Measurements from ENCODE around the gene SPTBN1.
"Not testable (repeated sequence)": the region's sequence is repeated elsewhere in the genome, so short reads cannot be mapped to it uniquely, and the experiment has no call there.

SPTBN1 gene

DNA sequence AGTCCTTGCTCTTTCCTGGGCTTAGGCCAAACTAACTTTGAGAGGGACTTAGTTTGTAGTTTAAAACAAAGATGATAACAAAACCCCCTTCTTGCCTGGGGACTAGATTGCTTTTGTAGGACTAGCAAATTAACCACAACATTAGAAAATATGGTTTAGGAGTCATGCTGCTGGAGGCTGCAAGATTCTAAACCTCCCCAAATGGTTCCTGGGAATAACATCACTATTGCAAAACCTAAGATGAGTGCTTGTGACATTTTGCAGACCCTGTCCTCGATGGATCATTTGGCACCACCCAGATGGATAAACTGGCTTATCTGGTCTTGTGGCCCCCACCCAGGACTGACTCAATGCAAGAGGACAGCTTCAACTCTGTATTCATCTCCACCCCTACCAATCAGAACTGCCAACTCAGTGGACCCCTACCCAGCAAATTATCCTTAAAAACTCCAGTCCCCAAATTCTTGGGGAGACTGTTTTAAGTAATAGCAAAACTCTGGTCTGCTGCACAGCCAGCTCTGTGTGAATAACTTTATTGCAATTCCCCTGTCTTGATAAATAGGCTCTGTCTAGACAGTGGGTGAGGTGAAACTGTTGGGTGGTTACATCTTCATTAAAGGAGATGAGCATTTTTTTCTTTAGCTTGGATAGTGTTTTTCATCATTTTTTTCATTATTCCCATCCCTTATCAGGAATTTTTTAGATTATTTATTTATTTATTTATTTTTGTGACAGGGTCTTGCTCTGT, 58.9 kb downstream of the SPTBN1 start:
- no peak for DNase-seq
- Mint-ChIP-seq H3K36me3 (ENCODE audit: low read depth) (no peaks in the 10 kb centered on the region), H3K4me1 (ENCODE audit: low read depth) (peaks cover 5% of the 10 kb centered on the region), H3K27me3 (peaks cover 3% of the 10 kb centered on the region), H3K27ac (no peak overlapping the region), H3K9me3 (no peaks in the 10 kb centered on the region), H3K4me3 (no peak overlapping the region)

DNA sequence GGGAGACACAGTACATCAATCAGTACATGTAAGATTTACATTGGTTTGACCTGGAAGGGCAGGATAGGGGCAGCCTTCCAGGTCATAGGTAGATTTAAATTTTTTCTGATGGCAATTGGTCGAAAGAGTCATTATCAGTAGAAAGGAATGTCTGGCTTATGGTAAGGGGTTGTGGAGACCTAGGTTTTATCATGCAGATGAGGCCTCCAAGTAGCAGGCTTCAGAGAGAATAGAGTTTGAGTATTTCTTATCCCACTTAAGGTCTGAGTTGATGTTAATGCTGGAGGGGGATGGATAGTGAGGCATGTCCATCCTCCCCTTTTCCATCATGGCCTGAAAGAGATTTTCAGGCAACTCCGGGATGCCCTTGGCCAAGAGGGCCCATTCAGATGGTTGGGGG, 60.7 kb downstream of the SPTBN1 start:
- Mint-ChIP-seq H3K4me3 (no peak overlapping the region), H3K9me3 (no peaks in the 10 kb centered on the region), H3K27ac (no peak overlapping the region), H3K4me1 (ENCODE audit: low read depth) (peaks cover 5% of the 10 kb centered on the region), H3K36me3 (ENCODE audit: low read depth) (no peaks in the 10 kb centered on the region), H3K27me3 (peaks cover 3% of the 10 kb centered on the region)
- no peak for DNase-seq

GRCh38 chr2:54518016-54518415, 61.9 kb downstream of the SPTBN1 start:
- not testable (repeated sequence) for H3K36me3 Mint-ChIP-seq (ENCODE audit: low read depth); H3K4me3 Mint-ChIP-seq; H3K27ac Mint-ChIP-seq; DNase-seq; H3K4me1 Mint-ChIP-seq (ENCODE audit: low read depth); H3K9me3 Mint-ChIP-seq; H3K27me3 Mint-ChIP-seq

GRCh38 chr2:54518430-54518829, 62.3 kb downstream of the SPTBN1 start:
- Mint-ChIP-seq H3K36me3 (ENCODE audit: low read depth) (no peaks in the 10 kb centered on the region), H3K27me3 (no peaks in the 10 kb centered on the region)

GRCh38 chr2:54519841-54520459, 63.8 kb downstream of the SPTBN1 start:
- Mint-ChIP-seq H3K36me3 (ENCODE audit: low read depth) (no peaks in the 10 kb centered on the region), H3K4me3 (no peak overlapping the region), H3K4me1 (ENCODE audit: low read depth) (peaks cover 16% of the 10 kb centered on the region), H3K27me3 (no peaks in the 10 kb centered on the region), H3K9me3 (no peaks in the 10 kb centered on the region), H3K27ac (no peak overlapping the region)
- no peak for DNase-seq

More at GRCh38 chr2:54518430-54518829, 62.3 kb downstream of the SPTBN1 start:
- Mint-ChIP-seq H3K4me3 (no peak overlapping the region), H3K4me1 (ENCODE audit: low read depth) (peaks cover 5% of the 10 kb centered on the region), H3K9me3 (no peaks in the 10 kb centered on the region), H3K27ac (no peak overlapping the region)
- DNase-seq = no peak

DNA sequence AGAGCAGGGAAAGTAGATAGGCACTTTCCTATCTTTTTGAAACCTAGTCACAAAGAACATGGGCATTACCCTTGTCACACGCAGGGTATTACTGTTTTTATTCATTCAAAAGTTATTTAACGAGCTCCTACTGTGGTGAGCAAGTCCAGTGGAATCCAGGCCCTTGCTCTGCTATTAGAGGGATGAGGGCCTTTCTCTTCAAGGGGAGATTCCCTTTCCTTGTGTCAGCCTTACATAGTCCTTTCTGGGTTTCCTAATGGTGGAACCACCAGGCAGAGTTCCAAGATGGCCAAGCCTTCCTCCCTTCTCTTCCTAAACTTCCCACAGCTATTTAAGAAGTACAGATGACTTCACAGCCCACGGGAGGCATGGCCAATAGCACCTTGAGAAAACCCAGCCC, 64.6 kb downstream of the SPTBN1 start:
- Mint-ChIP-seq H3K36me3 (ENCODE audit: low read depth) (no peaks in the 10 kb centered on the region), H3K4me1 (ENCODE audit: low read depth) (peaks cover 17% of the 10 kb centered on the region), H3K9me3 (no peaks in the 10 kb centered on the region), H3K27ac (no peak overlapping the region), H3K27me3 (no peaks in the 10 kb centered on the region), H3K4me3 (no peak overlapping the region)
- DNase-seq = no peak

DNA sequence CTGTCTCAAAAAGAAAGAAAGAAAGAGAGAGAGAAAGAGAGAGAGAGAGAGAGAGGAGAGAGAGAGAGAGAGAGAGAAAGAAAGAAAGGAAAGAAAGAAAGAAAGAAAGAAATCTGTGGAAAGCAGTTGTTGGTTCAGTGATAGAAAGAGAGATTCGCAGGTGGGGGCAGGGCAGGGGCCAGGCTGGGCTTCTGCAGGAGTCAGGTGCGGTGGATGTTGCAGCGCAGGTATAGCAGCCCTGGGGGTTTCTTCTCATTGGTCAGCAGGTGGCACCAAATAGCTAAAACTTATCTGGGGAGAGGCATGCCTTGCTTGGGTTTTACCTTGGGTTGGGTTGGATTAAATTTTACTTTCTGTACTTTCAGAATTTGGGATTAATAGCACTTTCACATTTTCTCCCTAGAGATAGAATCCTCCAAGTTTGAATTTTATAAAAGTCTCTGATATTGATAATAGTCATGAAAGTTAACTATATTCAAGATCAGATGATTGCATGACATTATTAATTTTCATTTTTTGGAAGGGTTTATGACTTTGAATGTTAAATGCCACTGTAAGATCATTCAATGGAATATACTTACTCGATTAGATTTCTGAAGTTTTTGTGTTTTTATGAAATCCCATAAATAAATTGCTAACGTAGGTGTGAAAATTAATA, 66.6 kb downstream of the SPTBN1 start:
- Mint-ChIP-seq H3K36me3 (ENCODE audit: low read depth) (no peaks in the 10 kb centered on the region), H3K9me3 (no peaks in the 10 kb centered on the region), H3K4me1 (ENCODE audit: low read depth) (peaks cover 17% of the 10 kb centered on the region), H3K4me3 (no peak overlapping the region), H3K27ac (no peak overlapping the region), H3K27me3 (no peaks in the 10 kb centered on the region)
- DNase-seq = peak; percentile 64

GRCh38 chr2:54523324-54523959, 67.3 kb downstream of the SPTBN1 start:
- Mint-ChIP-seq H3K4me1 (ENCODE audit: low read depth) (peaks cover 17% of the 10 kb centered on the region), H3K9me3 (no peaks in the 10 kb centered on the region), H3K36me3 (ENCODE audit: low read depth) (no peaks in the 10 kb centered on the region), H3K4me3 (no peak overlapping the region), H3K27me3 (no peaks in the 10 kb centered on the region), H3K27ac (no peak overlapping the region)
- DNase-seq = no peak

DNA sequence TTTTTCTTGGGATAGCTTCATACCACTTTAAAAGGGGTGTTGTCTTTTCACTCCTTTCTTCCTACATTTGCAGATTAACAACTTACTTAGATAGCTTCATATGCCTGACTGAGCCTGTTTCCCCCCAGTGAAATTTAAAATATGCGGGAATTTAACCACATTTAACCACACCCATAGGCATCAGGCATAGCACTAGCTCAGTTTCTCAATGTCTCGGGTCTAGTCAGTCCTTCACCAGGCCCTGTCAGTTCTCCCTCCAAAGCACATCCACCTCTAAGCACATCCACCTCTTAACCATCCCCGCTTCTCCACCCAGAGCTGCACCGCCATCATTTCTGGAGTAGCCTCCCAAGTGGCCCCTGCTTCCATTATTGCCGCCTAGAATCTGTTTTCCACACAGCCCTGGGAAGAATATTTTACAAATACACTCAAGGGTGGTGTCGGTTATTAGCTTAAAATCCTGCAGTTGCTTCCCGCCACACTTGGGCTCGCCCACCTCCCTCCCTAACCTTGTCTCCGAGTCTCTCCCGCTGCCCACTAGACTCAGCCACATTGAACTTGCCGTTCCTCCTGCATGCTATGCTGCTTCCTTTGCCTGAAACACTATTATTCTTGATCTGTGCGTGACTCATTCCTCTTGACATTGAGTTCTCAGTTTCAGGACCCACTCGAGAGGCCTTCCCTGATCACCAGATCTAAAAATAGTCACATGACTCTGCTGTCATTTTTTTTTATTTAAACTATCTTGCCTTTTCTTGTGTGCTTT, 68.3 kb downstream of the SPTBN1 start:
- Mint-ChIP-seq H3K4me3 (no peak overlapping the region), H3K4me1 (ENCODE audit: low read depth) (peaks cover 17% of the 10 kb centered on the region), H3K9me3 (no peaks in the 10 kb centered on the region), H3K36me3 (ENCODE audit: low read depth) (no peaks in the 10 kb centered on the region), H3K27ac (peak overlapping the region; percentile 4), H3K27me3 (no peaks in the 10 kb centered on the region)
- peak; percentile 44 for DNase-seq

GRCh38 chr2:54525321-54525720, 69.2 kb downstream of the SPTBN1 start:
- peaks cover 20% of the 10 kb centered on the region for H3K4me1 Mint-ChIP-seq (ENCODE audit: low read depth)
- DNase-seq = no peak
- H3K9me3 Mint-ChIP-seq = no peaks in the 10 kb centered on the region

GRCh38 chr2:54526226-54526879, 70.2 kb downstream of the SPTBN1 start:
- Mint-ChIP-seq H3K27me3 (no peaks in the 10 kb centered on the region), H3K27ac (no peak overlapping the region), H3K4me1 (ENCODE audit: low read depth) (peaks cover 22% of the 10 kb centered on the region)

More at GRCh38 chr2:54525321-54525720, 69.2 kb downstream of the SPTBN1 start:
- Mint-ChIP-seq H3K36me3 (ENCODE audit: low read depth) (no peaks in the 10 kb centered on the region), H3K27ac (no peak overlapping the region), H3K27me3 (no peaks in the 10 kb centered on the region), H3K4me3 (no peak overlapping the region)

DNA sequence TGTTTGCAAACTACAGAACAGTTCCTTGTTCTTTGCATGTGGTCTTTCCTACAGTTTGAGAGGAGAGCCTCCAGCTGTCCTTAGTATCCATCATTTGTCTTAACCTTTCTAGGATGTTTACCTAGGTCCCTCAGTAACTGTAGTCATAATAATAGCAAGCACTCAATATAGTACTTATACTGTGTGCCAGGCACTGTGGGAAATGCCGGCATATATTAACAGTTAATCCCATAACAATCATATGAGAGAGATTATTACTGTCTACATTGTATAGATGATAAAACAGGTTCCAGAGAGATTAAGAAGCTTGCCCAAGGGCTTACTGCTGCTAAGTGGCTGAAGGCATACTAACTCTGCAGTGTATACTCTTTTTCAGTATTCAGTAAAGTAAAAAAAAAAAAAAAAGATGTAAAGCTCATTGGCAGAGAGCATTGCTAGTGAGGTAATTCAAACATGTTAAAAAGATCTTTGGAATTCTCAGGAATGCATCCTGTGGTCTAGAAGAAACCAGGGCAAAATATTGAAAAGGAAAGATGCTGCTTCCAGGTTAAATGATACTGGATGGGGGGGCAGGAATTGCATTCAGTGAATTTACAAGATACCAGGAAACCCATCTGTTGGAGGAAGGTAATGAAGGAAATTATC, 72.3 kb downstream of the SPTBN1 start:
- peaks cover 16% of the 10 kb centered on the region for H3K4me1 Mint-ChIP-seq (ENCODE audit: low read depth)
- no peak overlapping the region for H3K27ac Mint-ChIP-seq
- no peak overlapping the region for H3K4me3 Mint-ChIP-seq
- no peaks in the 10 kb centered on the region for H3K36me3 Mint-ChIP-seq (ENCODE audit: low read depth)
- H3K27me3 Mint-ChIP-seq = no peaks in the 10 kb centered on the region
- no peak for DNase-seq
- no peaks in the 10 kb centered on the region for H3K9me3 Mint-ChIP-seq

More at GRCh38 chr2:54526226-54526879, 70.2 kb downstream of the SPTBN1 start:
- DNase-seq = no peak
- Mint-ChIP-seq H3K4me3 (no peak overlapping the region), H3K36me3 (ENCODE audit: low read depth) (no peaks in the 10 kb centered on the region), H3K9me3 (no peaks in the 10 kb centered on the region)

- not testable (repeated sequence) for H3K4me3 Mint-ChIP-seq; H3K9me3 Mint-ChIP-seq; DNase-seq; H3K27me3 Mint-ChIP-seq; H3K36me3 Mint-ChIP-seq (ENCODE audit: low read depth); H3K27ac Mint-ChIP-seq; H3K4me1 Mint-ChIP-seq (ENCODE audit: low read depth)
Observed at GRCh38 chr2:54529518-54529917, 73.4 kb downstream of the SPTBN1 start.

Data from activated T-cell treated with anti-CD3 and anti-CD28 coated beads, Interleukin-2, amount 50 U/mL, for 24 hours (primary cell).